H1 (cell line): ENCODE results near the gene AGT. TPM values are rescaled to one million over a fixed set of nuclear protein-coding genes. Genes with fewer than 3 reads are reported as not detected.

Experiments used
- ATF2 ChIP-seq: IDR thresholded peaks from 2 replicates; pipeline ENCODE4 v1.6.1; 2012; ENCODE audit warnings: low read length, inconsistent platforms
- KDM1A ChIP-seq: fragments of 200-600, 300-600 bp; sonication (generic); IDR thresholded peaks from 2 replicates; pipeline ENCODE4 v1.7.1; 2016; ENCODE audit warnings: mild to moderate bottlenecking, low read length, borderline replicate concordance
- polyA plus RNA-seq, 7 experiments: library from polyadenylated mRNA; depleted of rRNA in 3 of 7; stranded (reverse) in 5 of 7; unstranded in 2 of 7; fragments of >200 nt in 5 of 7; fragments of 200-250 nt in 2 of 7; gene quantifications; 1 replicate in 5 of 7; 2 replicates in 1 of 7; 4 replicates in 1 of 7; pipeline versions ENCODE4 v1.2.1 to v1.2.3, GENCODE V29; 2011 to 2013; ENCODE audit warnings: missing spikeins in 2 of 7, mixed read lengths in 2 of 7
- total RNA-seq: library from RNA; stranded (reverse); fragmentation: NEBNext Ultra II Directional; extraction: Animal tissue kit (Norgen Biotek cat#: 25700); gene quantifications from 2 replicates; pipeline ENCODE4 v1.2.1, GENCODE V29; 2021

Gene AGT
- total and polyA plus RNA-seq, 2 of the 8 experiments (the other 6 are each of a cell fraction or from before 2014, with no cell fraction given) = 0.20 TPM; not detected in 1

DNA sequence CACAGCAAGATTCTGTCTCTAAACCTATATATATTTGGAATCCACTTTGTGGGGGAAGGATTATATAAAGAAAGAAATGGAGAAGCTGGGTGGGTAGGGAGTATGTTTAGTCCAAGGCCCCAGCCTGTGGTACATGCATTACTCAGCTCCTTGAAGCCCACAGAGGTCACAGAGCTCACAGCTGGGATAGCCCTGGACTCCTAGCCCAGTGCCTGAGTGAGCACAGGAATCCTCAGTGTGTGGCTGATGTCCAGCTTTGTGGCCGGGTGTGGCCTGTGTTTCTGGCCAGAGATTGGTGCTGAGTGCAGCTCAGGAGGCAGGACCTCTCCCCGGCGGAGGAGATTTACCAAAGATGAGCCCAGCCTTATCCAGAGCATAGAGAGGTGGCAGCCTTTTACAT, 40.9 kb upstream of the AGT start (continued):
- no peak for TF ChIP-seq ATF2
- TF ChIP-seq KDM1A = no peak
- TF ChIP-seq, all 59 proteins: peak for 0
